ENCODE results near the gene ASAP3. TPM values are rescaled to one million over a fixed set of nuclear protein-coding genes. Genes with fewer than 3 reads are reported as not detected.

ASAP3 gene
- total RNA-seq, 1 donor from 2014 or later = 36.4 TPM

- peaks cover 5% of the 10 kb centered on the region for H3K27me3 Mint-ChIP-seq (ENCODE audit: unreplicated experiment)
- no peak for TF ChIP-seq CTCF (IDR thresholded peaks at IDR 0.05; ENCODE audit: unreplicated experiment)
- H3K4me3 Mint-ChIP-seq (ENCODE audit: unreplicated experiment) = no peak overlapping the region
- no peaks in the 10 kb centered on the region for H3K36me3 Mint-ChIP-seq (ENCODE audit: low read depth, unreplicated experiment)
- H3K9me3 Mint-ChIP-seq (ENCODE audit: unreplicated experiment) = no peaks in the 10 kb centered on the region
- DNase-seq (ENCODE audit: low spot score) = no peak
- H3K27ac Mint-ChIP-seq (ENCODE audit: unreplicated experiment) = no peak overlapping the region
- peaks cover 9% of the 10 kb centered on the region for H3K4me1 Mint-ChIP-seq (ENCODE audit: unreplicated experiment)
Measured at GRCh38 chr1:23416964-23417363, 67.0 kb downstream of the ASAP3 start.

- no peaks in the 10 kb centered on the region for H3K27me3 Mint-ChIP-seq (ENCODE audit: unreplicated experiment)
- no peak overlapping the region for H3K27ac Mint-ChIP-seq (ENCODE audit: unreplicated experiment)
- no peak overlapping the region for H3K4me3 Mint-ChIP-seq (ENCODE audit: unreplicated experiment)
- DNase-seq (ENCODE audit: low spot score) = no peak
- TF ChIP-seq CTCF (IDR thresholded peaks at IDR 0.05; ENCODE audit: unreplicated experiment) = no peak
- H3K9me3 Mint-ChIP-seq (ENCODE audit: unreplicated experiment) = no peaks in the 10 kb centered on the region
- H3K36me3 Mint-ChIP-seq (ENCODE audit: low read depth, unreplicated experiment) = no peaks in the 10 kb centered on the region
- H3K4me1 Mint-ChIP-seq (ENCODE audit: unreplicated experiment) = peaks cover 4% of the 10 kb centered on the region
Measured at GRCh38 chr1:23408797-23409290, 75.1 kb downstream of the ASAP3 start.

GRCh38 chr1:23407016-23407630 lies 76.9 kb downstream of the ASAP3 start:
- Mint-ChIP-seq H3K4me1 (ENCODE audit: unreplicated experiment) (peaks cover 8% of the 10 kb centered on the region), H3K27ac (ENCODE audit: unreplicated experiment) (no peak overlapping the region), H3K36me3 (ENCODE audit: low read depth, unreplicated experiment) (peaks cover under 1% of the 10 kb centered on the region), H3K4me3 (ENCODE audit: unreplicated experiment) (no peak overlapping the region), H3K9me3 (ENCODE audit: unreplicated experiment) (no peaks in the 10 kb centered on the region), H3K27me3 (ENCODE audit: unreplicated experiment) (peaks cover 3% of the 10 kb centered on the region)
- DNase-seq (ENCODE audit: low spot score) = no peak
- TF ChIP-seq CTCF (IDR thresholded peaks at IDR 0.05; ENCODE audit: unreplicated experiment) = no peak

- H3K27me3 Mint-ChIP-seq (ENCODE audit: unreplicated experiment) = peaks cover 3% of the 10 kb centered on the region
- H3K4me1 Mint-ChIP-seq (ENCODE audit: unreplicated experiment) = peaks cover 8% of the 10 kb centered on the region
- H3K9me3 Mint-ChIP-seq (ENCODE audit: unreplicated experiment) = no peaks in the 10 kb centered on the region
- peaks cover 3% of the 10 kb centered on the region for H3K36me3 Mint-ChIP-seq (ENCODE audit: low read depth, unreplicated experiment)
- H3K27ac Mint-ChIP-seq (ENCODE audit: unreplicated experiment) = no peak overlapping the region
- no peak overlapping the region for H3K4me3 Mint-ChIP-seq (ENCODE audit: unreplicated experiment)
- TF ChIP-seq CTCF (IDR thresholded peaks at IDR 0.05; ENCODE audit: unreplicated experiment) = no peak
- no peak for DNase-seq (ENCODE audit: low spot score)
Measured at GRCh38 chr1:23405946-23406345, 78.0 kb downstream of the ASAP3 start.

GRCh38 chr1:23403735-23404486 lies 80.1 kb downstream of the ASAP3 start:
- Mint-ChIP-seq H3K27ac (ENCODE audit: unreplicated experiment) (no peak overlapping the region), H3K27me3 (ENCODE audit: unreplicated experiment) (peaks cover 3% of the 10 kb centered on the region), H3K4me1 (ENCODE audit: unreplicated experiment) (peaks cover 11% of the 10 kb centered on the region), H3K36me3 (ENCODE audit: low read depth, unreplicated experiment) (peaks cover 3% of the 10 kb centered on the region), H3K9me3 (ENCODE audit: unreplicated experiment) (no peaks in the 10 kb centered on the region), H3K4me3 (ENCODE audit: unreplicated experiment) (no peak overlapping the region)
- peak; percentile 94 for TF ChIP-seq CTCF (IDR thresholded peaks at IDR 0.05; ENCODE audit: unreplicated experiment)
- peak; percentile 88 for DNase-seq (ENCODE audit: low spot score)

Measured in endothelial cell (in vitro differentiated cells).